GM12801 (cell line): ENCODE data around the gene FOXO1.

ENCODE experiments used
- TF ChIP-seq, protein P1 (sequence below): IDR thresholded peaks from one replicate; pipeline ENCODE4 v1.5.1; 2011; ENCODE audit warnings: control low read depth; ENCODE audit not compliant: insufficient read length; ENCODE audit errors: extremely low read depth

The FOXO1 gene

DNA sequence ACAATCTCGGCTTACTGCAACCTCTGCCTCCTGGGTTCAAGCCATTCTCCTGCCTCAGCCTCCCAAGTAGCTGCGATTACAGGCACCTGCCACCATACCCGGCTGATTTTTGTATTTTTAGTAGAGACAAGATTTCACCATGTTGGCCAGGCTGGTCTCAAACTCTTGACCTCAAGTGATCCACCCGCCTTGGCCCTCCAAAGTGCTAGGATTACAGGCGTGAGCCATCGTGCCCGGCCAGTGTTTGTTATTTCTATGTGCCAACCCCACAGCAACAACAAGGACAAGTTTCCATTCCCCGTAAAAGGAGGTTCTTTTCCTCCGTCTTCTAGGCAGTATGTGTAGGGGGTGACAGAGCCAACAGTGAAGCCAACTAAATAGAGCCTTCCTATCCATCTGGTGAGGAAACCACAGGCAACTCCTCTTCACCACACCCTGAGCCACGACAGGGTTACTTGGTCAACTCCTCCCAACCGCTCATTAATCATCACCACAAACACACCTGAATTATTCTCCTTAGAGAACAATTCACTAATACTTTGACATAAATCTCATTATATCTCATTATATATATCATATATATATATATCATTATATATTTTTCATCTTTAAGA, 25.5 kb downstream of the FOXO1 start:
- TF ChIP-seq, protein P1, sequence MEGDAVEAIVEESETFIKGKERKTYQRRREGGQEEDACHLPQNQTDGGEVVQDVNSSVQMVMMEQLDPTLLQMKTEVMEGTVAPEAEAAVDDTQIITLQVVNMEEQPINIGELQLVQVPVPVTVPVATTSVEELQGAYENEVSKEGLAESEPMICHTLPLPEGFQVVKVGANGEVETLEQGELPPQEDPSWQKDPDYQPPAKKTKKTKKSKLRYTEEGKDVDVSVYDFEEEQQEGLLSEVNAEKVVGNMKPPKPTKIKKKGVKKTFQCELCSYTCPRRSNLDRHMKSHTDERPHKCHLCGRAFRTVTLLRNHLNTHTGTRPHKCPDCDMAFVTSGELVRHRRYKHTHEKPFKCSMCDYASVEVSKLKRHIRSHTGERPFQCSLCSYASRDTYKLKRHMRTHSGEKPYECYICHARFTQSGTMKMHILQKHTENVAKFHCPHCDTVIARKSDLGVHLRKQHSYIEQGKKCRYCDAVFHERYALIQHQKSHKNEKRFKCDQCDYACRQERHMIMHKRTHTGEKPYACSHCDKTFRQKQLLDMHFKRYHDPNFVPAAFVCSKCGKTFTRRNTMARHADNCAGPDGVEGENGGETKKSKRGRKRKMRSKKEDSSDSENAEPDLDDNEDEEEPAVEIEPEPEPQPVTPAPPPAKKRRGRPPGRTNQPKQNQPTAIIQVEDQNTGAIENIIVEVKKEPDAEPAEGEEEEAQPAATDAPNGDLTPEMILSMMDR = no peak

DNA sequence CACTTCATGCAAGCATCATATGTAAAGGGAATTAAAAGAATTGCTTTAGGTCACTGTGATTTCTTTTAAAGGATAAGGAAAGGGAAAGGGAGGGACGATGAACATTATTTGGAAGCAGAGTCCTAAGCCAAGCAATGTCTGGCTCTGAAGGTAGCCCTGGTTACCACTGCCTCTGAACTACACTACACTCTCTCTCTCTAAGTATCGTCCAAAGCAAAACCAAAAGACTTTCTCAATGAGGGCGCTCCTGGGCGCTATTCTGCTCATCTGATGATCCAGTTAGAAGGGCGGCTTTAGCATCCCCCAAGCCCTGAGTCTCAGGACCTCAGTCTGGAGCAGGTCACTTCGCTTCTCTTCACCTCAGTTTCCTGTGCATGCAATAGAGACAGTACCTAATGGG, 26.2 kb downstream of the FOXO1 start:
- TF ChIP-seq, protein P1 = no peak

DNA sequence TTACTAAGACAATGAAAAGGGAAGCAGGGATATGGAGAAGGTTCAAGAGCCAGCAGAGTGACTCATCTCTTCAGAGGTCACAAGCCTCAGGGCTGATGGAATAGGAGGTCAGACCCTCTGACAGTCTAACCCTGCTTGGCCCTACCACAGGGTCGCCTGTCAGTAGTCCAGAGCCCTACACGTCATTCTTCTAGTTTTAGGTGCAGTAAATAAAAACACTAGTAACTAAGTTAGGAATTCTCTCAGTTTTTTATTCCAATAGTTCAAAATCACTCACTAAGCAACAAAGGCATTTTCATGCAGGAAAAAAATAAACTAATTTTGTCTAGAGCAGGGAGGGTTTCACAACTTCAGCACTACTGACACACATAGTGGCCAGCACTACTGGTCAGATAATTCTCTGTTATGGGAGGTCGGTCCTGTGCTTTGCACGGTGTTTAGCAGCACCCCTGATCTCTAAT, 27.2 kb downstream of the FOXO1 start:
- TF ChIP-seq, protein P1 = no peak

DNA sequence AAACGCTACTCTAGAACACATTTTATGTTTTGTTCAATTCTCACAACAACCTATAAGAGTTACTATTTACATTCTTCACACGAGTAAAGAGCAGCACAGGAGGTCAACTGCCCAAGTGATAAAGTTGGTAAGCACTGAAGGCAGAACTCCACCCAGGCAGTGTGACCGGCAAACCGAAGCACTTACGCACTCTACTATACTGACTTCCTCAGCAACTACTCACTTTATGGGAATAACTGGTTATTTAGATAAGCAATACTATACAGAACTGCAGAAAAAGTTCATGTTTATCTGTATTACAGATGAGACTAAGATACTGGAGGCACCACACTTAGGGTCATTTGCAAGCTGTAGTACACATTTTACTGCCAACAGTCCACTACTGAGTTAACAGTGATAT, 28.8 kb downstream of the FOXO1 start:
- TF ChIP-seq, protein P1 = no peak

DNA sequence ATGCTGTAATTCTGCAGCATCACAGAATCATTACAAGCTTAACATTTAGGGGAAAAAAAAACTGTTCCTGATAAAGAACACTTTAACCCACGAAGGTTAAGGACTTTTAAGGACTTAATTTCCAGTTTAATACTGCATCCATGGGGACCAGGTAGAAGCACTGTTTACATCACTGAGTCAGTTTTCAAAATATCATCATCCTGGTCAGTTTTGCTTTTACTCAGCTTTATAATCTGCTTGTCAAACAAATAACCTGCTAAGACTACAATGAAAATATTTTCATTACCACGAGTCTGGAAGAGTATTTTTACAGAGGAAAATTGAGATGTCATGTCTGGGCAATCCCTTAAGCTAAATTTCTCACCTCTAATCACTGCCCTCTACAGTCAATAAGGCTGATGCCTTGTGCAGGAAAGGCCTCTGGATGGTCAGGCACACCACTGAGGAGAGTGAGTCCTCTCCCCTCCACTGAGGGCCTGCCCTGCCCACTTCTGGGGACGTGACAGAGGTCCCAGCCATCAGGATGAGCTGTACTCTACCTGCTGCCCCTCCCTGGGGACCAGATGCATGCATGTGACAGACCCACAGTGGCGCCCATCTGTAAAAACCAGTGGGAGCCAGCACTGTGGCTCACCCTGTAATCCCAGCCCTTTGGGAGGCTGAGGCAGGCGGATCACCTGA, 31.0 kb downstream of the FOXO1 start:
- TF ChIP-seq, protein P1 = no peak

DNA sequence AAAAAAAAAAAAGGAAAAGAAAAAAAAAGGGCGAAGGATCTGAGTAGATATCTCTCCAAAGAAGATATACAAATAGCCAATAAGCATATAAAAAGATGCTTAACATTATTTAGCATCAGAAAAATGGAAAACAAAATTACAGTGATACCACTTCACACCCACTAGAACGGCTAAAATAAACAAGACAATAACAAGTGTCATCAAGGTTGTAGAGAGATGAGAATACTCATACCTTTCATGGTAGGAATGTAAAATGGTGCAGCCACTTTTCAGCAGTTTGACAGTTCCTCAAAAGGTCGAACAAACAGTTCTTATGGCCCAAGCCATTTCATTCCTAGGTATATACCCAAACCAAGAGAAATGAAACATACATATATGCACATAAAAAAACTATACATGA, 33.5 kb downstream of the FOXO1 start:
- TF ChIP-seq, protein P1 = no peak

DNA sequence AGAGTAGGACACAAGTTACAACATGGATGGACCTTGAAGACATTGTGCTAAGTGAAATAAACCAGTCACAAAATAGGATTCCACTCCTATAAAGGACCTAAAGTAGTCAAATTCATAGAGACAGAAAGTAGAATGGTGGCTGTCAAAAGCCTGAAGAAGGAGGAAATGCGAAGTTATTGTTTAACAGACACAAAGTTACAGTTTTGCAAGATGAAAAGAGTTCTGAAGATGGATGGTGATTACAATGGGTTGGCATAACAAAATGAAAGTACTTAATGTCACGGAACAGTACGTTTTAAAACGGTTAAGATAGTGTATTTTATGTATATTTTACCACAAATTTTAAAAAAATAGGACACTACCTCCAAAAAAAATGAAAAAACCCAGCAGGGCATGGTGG, 34.8 kb downstream of the FOXO1 start:
- TF ChIP-seq, protein P1 = no peak
